HepG2 (cell line): Measurements from ENCODE around the gene MRPL48.

Experiments
- ATF1 ChIP-seq: IDR thresholded peaks from 2 replicates; pipeline ENCODE4 v1.6.1; 2016; ENCODE audit warnings: mild to moderate bottlenecking, control low read depth
- EP300 ChIP-seq, 3 experiments: sonication (generic) in 1 of 3; formaldehyde crosslinking in 1 of 3; IDR thresholded peaks; 2 replicates each; pipeline versions ENCODE4 v1.5.1 to v1.6.1; 2011 to 2020; ENCODE audit warnings: low read depth in 2 of 3, low read length in 2 of 3, borderline replicate concordance in 1 of 3, improper control_type of control experiment in 1 of 3, mild to moderate bottlenecking in 1 of 3, missing genetic modification reagents in 1 of 3, moderate library complexity in 1 of 3
- GTF3A ChIP-seq: sonication (generic); formaldehyde crosslinking; conservative IDR thresholded peaks from 2 replicates; pipeline ENCODE4 v1.4.0; 2020; ENCODE audit warnings: mild to moderate bottlenecking, missing genetic modification reagents
- HCFC1 ChIP-seq: fragments of 150-350 bp; IDR thresholded peaks from 2 replicates; pipeline ENCODE4 v1.6.1; 2014; ENCODE audit warnings: low read depth, low read length
- NFATC3 ChIP-seq: sonication (generic); formaldehyde crosslinking; IDR thresholded peaks from 2 replicates; pipeline ENCODE4 v1.5.1; 2020; ENCODE audit warnings: mild to moderate bottlenecking, missing genetic modification reagents
- NFIB ChIP-seq: sonication (generic); formaldehyde crosslinking; IDR thresholded peaks from 2 replicates; pipeline ENCODE4 v1.9.0; 2021; ENCODE audit warnings: missing genetic modification reagents, mild to moderate bottlenecking, borderline replicate concordance
- POLR2AphosphoS5 ChIP-seq: IDR thresholded peaks from 2 replicates; pipeline ENCODE4 v1.6.1; 2012; ENCODE audit warnings: low read depth, low read length
- SMC3 ChIP-seq: IDR thresholded peaks from 2 replicates; pipeline ENCODE4 v1.6.1; 2011; ENCODE audit warnings: low read length, improper control_type of control experiment
- ZBTB33 ChIP-seq: sonication (generic); formaldehyde crosslinking; IDR thresholded peaks from 2 replicates; pipeline ENCODE4 v1.4.0; 2020; ENCODE audit warnings: missing genetic modification reagents
- ZNF335 ChIP-seq: sonication (generic); formaldehyde crosslinking; IDR thresholded peaks from 2 replicates; pipeline ENCODE4 v1.4.0; 2020; ENCODE audit warnings: missing genetic modification reagents
- TF ChIP-seq, protein P1 (sequence below): sonication (generic); formaldehyde crosslinking; IDR thresholded peaks from 2 replicates; pipeline ENCODE4 v1.9.0; 2021; ENCODE audit warnings: missing genetic modification reagents, borderline replicate concordance

- no peak for TF ChIP-seq EP300 (IDR thresholded peaks at IDR 0.05; ENCODE audit: low read depth in 2 of 2, low read length in 2 of 2)
- no peak for TF ChIP-seq EP300 (CRISPR knock-in tag; IDR thresholded peaks at IDR 0.05; ENCODE audit: borderline replicate concordance)
- TF ChIP-seq ZNF335 = no peak
- no peak for TF ChIP-seq HCFC1
- TF ChIP-seq ZBTB33 (CRISPR knock-in tag) = no peak
- no peak for TF ChIP-seq NFATC3 (CRISPR knock-in tag)
- TF ChIP-seq, protein P1, sequence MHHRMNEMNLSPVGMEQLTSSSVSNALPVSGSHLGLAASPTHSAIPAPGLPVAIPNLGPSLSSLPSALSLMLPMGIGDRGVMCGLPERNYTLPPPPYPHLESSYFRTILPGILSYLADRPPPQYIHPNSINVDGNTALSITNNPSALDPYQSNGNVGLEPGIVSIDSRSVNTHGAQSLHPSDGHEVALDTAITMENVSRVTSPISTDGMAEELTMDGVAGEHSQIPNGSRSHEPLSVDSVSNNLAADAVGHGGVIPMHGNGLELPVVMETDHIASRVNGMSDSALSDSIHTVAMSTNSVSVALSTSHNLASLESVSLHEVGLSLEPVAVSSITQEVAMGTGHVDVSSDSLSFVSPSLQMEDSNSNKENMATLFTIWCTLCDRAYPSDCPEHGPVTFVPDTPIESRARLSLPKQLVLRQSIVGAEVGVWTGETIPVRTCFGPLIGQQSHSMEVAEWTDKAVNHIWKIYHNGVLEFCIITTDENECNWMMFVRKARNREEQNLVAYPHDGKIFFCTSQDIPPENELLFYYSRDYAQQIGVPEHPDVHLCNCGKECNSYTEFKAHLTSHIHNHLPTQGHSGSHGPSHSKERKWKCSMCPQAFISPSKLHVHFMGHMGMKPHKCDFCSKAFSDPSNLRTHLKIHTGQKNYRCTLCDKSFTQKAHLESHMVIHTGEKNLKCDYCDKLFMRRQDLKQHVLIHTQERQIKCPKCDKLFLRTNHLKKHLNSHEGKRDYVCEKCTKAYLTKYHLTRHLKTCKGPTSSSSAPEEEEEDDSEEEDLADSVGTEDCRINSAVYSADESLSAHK (CRISPR knock-in tag) = no peak
- TF ChIP-seq ATF1 (CRISPR knock-in tag) = no peak
- no peak for TF ChIP-seq NFIB (CRISPR knock-in tag)
- no peak for TF ChIP-seq GTF3A (CRISPR knock-in tag)
- no peak for TF ChIP-seq SMC3
- TF ChIP-seq POLR2AphosphoS5 = no peak
Measured at GRCh38 chr11:73758451-73758850, 29.2 kb upstream of the MRPL48 start.
